SK-N-SH treated with all-trans-retinoic acid at 6 μM for 48 hours (cell line): ENCODE measurements around the gene PCDHGB3.

ENCODE experiments used
- ATAC-seq: fragments of 200-7000 bp; cut with Tn5 transposase; 3 replicates; pipeline ENCODE4 v1.9.1; 2020; ENCODE audit warnings: mild to moderate bottlenecking, moderate library complexity
- ARNTL ChIP-seq: fragments of 450-650 bp; formaldehyde crosslinking; IDR thresholded peaks from 2 replicates; pipeline ENCODE4 v1.5.0; 2020; ENCODE audit warnings: low read depth, mild to moderate bottlenecking, moderate library complexity, borderline replicate concordance
- BACH2 ChIP-seq: fragments of 250-450 bp; sonication (Bioruptor Pico); IDR thresholded peaks from 2 replicates; pipeline ENCODE4 v1.9.0; 2021; ENCODE audit warnings: mild to moderate bottlenecking, borderline replicate concordance
- CREB5 ChIP-seq: fragments of 250-450 bp; sonication (Bioruptor Pico); IDR thresholded peaks from 2 replicates; pipeline ENCODE4 v1.5.1; 2020; ENCODE audit warnings: low read depth, mild to moderate bottlenecking, moderate library complexity
- CSDC2 ChIP-seq: fragments of 250-450 bp; sonication (Bioruptor Pico); IDR thresholded peaks from 2 replicates; pipeline ENCODE4 v1.5.0; 2020; ENCODE audit warnings: mild to moderate bottlenecking, moderate library complexity
- CSRNP3 ChIP-seq: fragments of 250-450 bp; sonication (Bioruptor Pico); IDR thresholded peaks from 2 replicates; pipeline ENCODE4 v1.5.1; 2021; ENCODE audit warnings: mild to moderate bottlenecking, moderate library complexity
- ESRRG ChIP-seq: fragments of 250-450 bp; sonication (Bioruptor Pico); IDR thresholded peaks from 2 replicates; pipeline ENCODE4 v1.6.1; 2021; ENCODE audit warnings: mild to moderate bottlenecking
- GLIS3 ChIP-seq: fragments of 250-450 bp; sonication (Bioruptor Pico); IDR thresholded peaks from 2 replicates; pipeline ENCODE4 v1.5.0; 2020; ENCODE audit warnings: mild to moderate bottlenecking, moderate library complexity
- ISL1 ChIP-seq: fragments of 250-450 bp; sonication (Bioruptor Pico); IDR thresholded peaks from 2 replicates; pipeline ENCODE4 v2.1.2; 2022; ENCODE audit warnings: mild to moderate bottlenecking, moderate library complexity
- OSR1 ChIP-seq: fragments of 250-450 bp; sonication (Bioruptor Pico); IDR thresholded peaks from 2 replicates; pipeline ENCODE4 v1.8.0; 2022; ENCODE audit warnings: moderate library complexity, mild to moderate bottlenecking, inconsistent platforms
- PATZ1 ChIP-seq: fragments of 250-450 bp; sonication (Bioruptor Pico); IDR thresholded peaks from 2 replicates; pipeline ENCODE4 v1.8.0; 2020; ENCODE audit warnings: mild to moderate bottlenecking, moderate library complexity, borderline replicate concordance
- POU6F1 ChIP-seq: fragments of 250-450 bp; sonication (Bioruptor Pico); IDR thresholded peaks from 2 replicates; pipeline ENCODE4 v1.8.0; 2021; ENCODE audit warnings: low read depth, mild to moderate bottlenecking, moderate library complexity, borderline replicate concordance
- RARB ChIP-seq: fragments of 250-450 bp; sonication (Bioruptor Pico); IDR thresholded peaks from 2 replicates; pipeline ENCODE4 v1.8.0; 2021; ENCODE audit warnings: mild to moderate bottlenecking, moderate library complexity
- SNAI2 ChIP-seq: fragments of 250-450 bp; sonication (Bioruptor Pico); IDR thresholded peaks from 2 replicates; pipeline ENCODE4 v1.5.0; 2020; ENCODE audit warnings: mild to moderate bottlenecking, moderate library complexity
- TCF4 ChIP-seq: fragments of 250-450 bp; sonication (Bioruptor Pico); IDR thresholded peaks from 2 replicates; pipeline ENCODE4 v1.8.0; 2021; ENCODE audit warnings: mild to moderate bottlenecking, moderate library complexity, borderline replicate concordance
- TOX ChIP-seq: fragments of 250-450 bp; sonication (Bioruptor Pico); IDR thresholded peaks from 2 replicates; pipeline ENCODE4 v1.8.0; 2021; ENCODE audit warnings: mild to moderate bottlenecking, moderate library complexity, borderline replicate concordance
- TSHZ2 ChIP-seq: fragments of 250-450 bp; sonication (Bioruptor Pico); IDR thresholded peaks from 2 replicates; pipeline ENCODE4 v1.5.0; 2020; ENCODE audit warnings: mild to moderate bottlenecking, moderate library complexity
- ZFP3 ChIP-seq: fragments of 250-450 bp; sonication (Bioruptor Pico); IDR thresholded peaks from 2 replicates; pipeline ENCODE4 v1.5.0; 2020; ENCODE audit warnings: mild to moderate bottlenecking, moderate library complexity
- ZFP30 ChIP-seq: fragments of 450-650 bp; formaldehyde crosslinking; IDR thresholded peaks from 2 replicates; pipeline ENCODE4 v1.5.0; 2022; ENCODE audit warnings: mild to moderate bottlenecking, moderate library complexity
- ZNF565 ChIP-seq: fragments of 450-650 bp; formaldehyde crosslinking; conservative IDR thresholded peaks from 2 replicates; pipeline ENCODE4 v1.5.0; 2020; ENCODE audit warnings: low read depth, mild to moderate bottlenecking, moderate library complexity
- ZNF70 ChIP-seq: fragments of 450-650 bp; formaldehyde crosslinking; IDR thresholded peaks from 2 replicates; pipeline ENCODE4 v1.5.0; 2020; ENCODE audit warnings: mild to moderate bottlenecking, moderate library complexity
- ZNF8 ChIP-seq: fragments of 450-650 bp; formaldehyde crosslinking; IDR thresholded peaks from 2 replicates; pipeline ENCODE4 v1.5.0; 2020; ENCODE audit warnings: mild to moderate bottlenecking, moderate library complexity

PCDHGB3 gene

GRCh38 chr5:141359790-141360426 is 10.1 kb upstream of the PCDHGB3 start, which contains the start of gene PCDHGB2:
Gene PCDHGB2 (plus strand): TSS chr5:141359994. CDS start chr5:141360136, 142 bp downstream.
- no peak for TF ChIP-seq SNAI2 (CRISPR knock-in tag)
- TF ChIP-seq CSDC2, result no peak
- no peak for TF ChIP-seq ZNF565 (CRISPR knock-in tag)
- TF ChIP-seq PATZ1, result no peak
- no peak for TF ChIP-seq GLIS3 (CRISPR knock-in tag)
- no peak for TF ChIP-seq TOX (CRISPR knock-in tag)
- no peak for TF ChIP-seq CREB5 (CRISPR knock-in tag)
- TF ChIP-seq CSRNP3 (CRISPR knock-in tag), result no peak
- no peak for TF ChIP-seq ARNTL (CRISPR knock-in tag)
- no peak for TF ChIP-seq OSR1 (CRISPR knock-in tag)
- TF ChIP-seq ZNF8 (CRISPR knock-in tag), result no peak
- no peak for TF ChIP-seq POU6F1
- TF ChIP-seq ZFP30 (CRISPR knock-in tag), result no peak
- no peak for TF ChIP-seq ZNF70 (CRISPR knock-in tag)
- TF ChIP-seq ISL1 (CRISPR knock-in tag), result no peak
- TF ChIP-seq, all 23 proteins: peak for 0
- ATAC-seq, result peak; percentile 58

- TF ChIP-seq BACH2 (CRISPR knock-in tag) (no peak), CREB5 (CRISPR knock-in tag) (no peak)
- no peak for ATAC-seq
Observed at GRCh38 chr5:141360685-141361084, 9.4 kb upstream of the PCDHGB3 start.

- no peak for ATAC-seq
- TF ChIP-seq CSRNP3 (CRISPR knock-in tag) (no peak), ZNF8 (CRISPR knock-in tag) (no peak), RARB (no peak), TCF4 (CRISPR knock-in tag) (no peak), ZNF565 (CRISPR knock-in tag) (no peak), ARNTL (CRISPR knock-in tag) (no peak), TSHZ2 (CRISPR knock-in tag) (no peak), ESRRG (CRISPR knock-in tag) (no peak), CSDC2 (no peak), TOX (CRISPR knock-in tag) (no peak), CREB5 (CRISPR knock-in tag) (no peak), SNAI2 (CRISPR knock-in tag) (no peak), ZNF70 (CRISPR knock-in tag) (no peak), POU6F1 (no peak), BACH2 (CRISPR knock-in tag) (no peak), ZFP3 (CRISPR knock-in tag) (no peak), OSR1 (CRISPR knock-in tag) (no peak)
Observed at GRCh38 chr5:141362719-141363118, 7.3 kb upstream of the PCDHGB3 start.
